ENCODE data around the gene PLCB4.

DNA sequence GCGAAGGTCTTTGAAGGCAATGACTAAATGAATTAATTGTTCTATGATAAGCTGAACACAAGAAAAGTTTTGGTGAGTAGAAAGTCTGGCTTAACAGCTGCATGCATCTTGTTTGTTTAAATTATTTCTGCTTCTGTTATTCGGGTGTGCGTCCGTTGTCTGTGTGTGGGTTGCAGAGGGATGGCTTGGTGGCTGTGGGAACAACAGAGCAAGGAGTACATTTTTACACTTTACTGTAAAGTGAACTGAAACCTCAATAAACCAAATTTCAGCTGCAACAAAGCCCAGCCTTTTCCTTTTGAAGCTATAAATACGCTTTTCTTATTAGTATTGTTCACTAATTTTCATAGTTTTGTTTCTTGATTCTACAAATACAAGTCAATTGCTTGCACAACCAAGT lies 442.0 kb downstream of the PLCB4 start:
- TF ChIP-seq CTCF (IDR thresholded peaks at IDR 0.05) (no peak), POLR2A (IDR thresholded peaks at IDR 0.05; ENCODE audit: low read depth) (no peak), EP300 (IDR thresholded peaks at IDR 0.05) (no peak), POLR2AphosphoS5 (IDR thresholded peaks at IDR 0.05) (no peak)
